HepG2 (cell line): ENCODE measurements around the gene COPZ2. TPM values are rescaled to one million over a fixed set of nuclear protein-coding genes. Genes with fewer than 3 reads are reported as not detected.

ENCODE experiments used
- EED ChIP-seq: sonication (generic); formaldehyde crosslinking; IDR thresholded peaks from 2 replicates; pipeline ENCODE4 v1.5.0; 2020; ENCODE audit warnings: mild to moderate bottlenecking, missing genetic modification reagents
- FOSL1 ChIP-seq: sonication (generic); formaldehyde crosslinking; IDR thresholded peaks from 2 replicates; pipeline ENCODE4 v1.9.0; 2021; ENCODE audit warnings: missing genetic modification reagents, borderline replicate concordance
- HNRNPLL ChIP-seq: fragments of 200-400 bp; formaldehyde crosslinking; IDR thresholded peaks from 2 replicates; pipeline ENCODE4 v1.6.1; 2017; ENCODE audit warnings: mild to moderate bottlenecking, low read depth, low read length; ENCODE audit not compliant: poor library complexity, severe bottlenecking
- ZNF12 ChIP-seq: sonication (generic); formaldehyde crosslinking; IDR thresholded peaks from 2 replicates; pipeline ENCODE4 v1.5.0; 2020; ENCODE audit warnings: missing genetic modification reagents
- polyA plus RNA-seq, 8 experiments: library from polyadenylated mRNA; depleted of rRNA in 3 of 8; stranded (reverse) in 7 of 8; unstranded in 1 of 8; fragments of >200 nt; fragmentation: Illumina TruSeq in 4 of 8; extraction: Trizol in 4 of 8; gene quantifications; 2 replicates each; pipeline versions ENCODE4 v1.2.1 to v1.2.3, GENCODE V29; 2011 to 2016; ENCODE audit warnings: low read depth in 4 of 8, missing spikeins in 1 of 8, mixed read lengths in 1 of 8; ENCODE audit not compliant: insufficient read depth in 1 of 8
- total RNA-seq, 5 experiments: library from RNA; depleted of rRNA; stranded (reverse); fragments of >200 nt; fragmentation: Illumina TruSeq; extraction: Trizol; gene quantifications; 2 replicates each; pipeline ENCODE4 v1.2.3, GENCODE V29; 2016; ENCODE audit warnings: low read depth in 1 of 5
- TF ChIP-seq, protein P1 (sequence below): sonication (generic); formaldehyde crosslinking; IDR thresholded peaks from 2 replicates; pipeline ENCODE4 v1.5.0; 2020; ENCODE audit warnings: mild to moderate bottlenecking, missing genetic modification reagents
- TF ChIP-seq, protein P2 (sequence below), 2 experiments: fragments of 450-650 bp in 1 of 2; sonication (generic) in 1 of 2; formaldehyde crosslinking; IDR thresholded peaks; 2 replicates each; pipeline versions ENCODE4 v1.5.0 to v1.8.0; 2020 to 2022; ENCODE audit warnings: mild to moderate bottlenecking in 1 of 2, missing genetic modification reagents in 1 of 2
- TF ChIP-seq, protein P3 (sequence below): sonication (generic); formaldehyde crosslinking; IDR thresholded peaks from 2 replicates; pipeline ENCODE4 v1.4.0; 2020; ENCODE audit warnings: missing genetic modification reagents
- TF ChIP-seq, protein P4 (sequence below): sonication (generic); formaldehyde crosslinking; IDR thresholded peaks from 2 replicates; pipeline ENCODE4 v1.5.1; 2020; ENCODE audit warnings: missing genetic modification reagents, mild to moderate bottlenecking, borderline replicate concordance
- TF ChIP-seq, protein P5 (sequence below): sonication (generic); formaldehyde crosslinking; IDR thresholded peaks from 2 replicates; pipeline ENCODE4 v1.9.0; 2021; ENCODE audit warnings: mild to moderate bottlenecking, missing genetic modification reagents
- TF ChIP-seq, protein P6 (sequence below): sonication (generic); formaldehyde crosslinking; IDR thresholded peaks from 2 replicates; pipeline ENCODE4 v1.5.1; 2020; ENCODE audit warnings: missing genetic modification reagents, mild to moderate bottlenecking, borderline replicate concordance

COPZ2 gene
- total and polyA plus RNA-seq, 2 of the 13 experiments (the other 11 are each of a cell fraction or from before 2014, with no cell fraction given), result 0.61 to 1.5 TPM

DNA sequence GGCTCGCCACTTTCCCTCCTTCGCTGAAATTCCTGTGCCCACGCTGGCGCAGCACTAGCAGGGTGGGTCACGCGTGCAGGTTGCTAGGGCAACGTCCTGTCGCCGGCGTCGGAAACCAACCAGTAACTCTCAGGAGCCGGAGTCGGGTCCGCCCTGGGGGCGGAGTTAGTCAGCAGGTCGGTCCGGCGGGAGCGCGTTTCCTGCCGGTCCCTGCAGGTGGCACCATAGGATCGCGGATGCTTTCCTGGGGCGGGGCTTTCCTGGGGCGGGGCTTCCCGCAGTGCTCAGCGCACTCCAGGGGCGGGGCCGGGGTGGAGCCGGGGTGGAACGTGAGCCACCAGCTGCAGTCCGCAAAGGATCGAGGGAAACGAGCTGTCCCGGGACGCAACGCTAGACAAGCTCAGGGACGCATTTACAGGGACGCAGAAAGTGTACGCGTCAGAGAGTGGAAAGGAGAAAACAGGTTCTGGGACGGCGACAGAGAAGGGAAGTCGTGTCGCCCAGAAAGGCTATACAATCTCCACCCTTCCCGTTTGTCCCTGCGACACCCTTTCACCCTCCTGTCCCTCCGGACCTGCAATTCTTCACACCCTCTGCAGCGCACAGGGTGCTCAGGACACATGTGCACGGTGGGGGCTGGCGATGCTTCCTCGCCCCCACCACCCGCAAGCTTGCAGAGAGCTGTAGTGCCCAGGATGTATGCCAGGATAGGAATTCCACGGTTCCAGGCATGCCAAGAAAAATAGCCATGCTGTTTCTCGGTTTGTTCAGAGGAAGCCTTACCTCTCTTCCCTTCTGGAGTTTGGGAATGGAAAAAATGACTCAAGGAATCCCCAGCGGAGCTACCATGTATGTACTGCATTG, 12.3 kb downstream of the COPZ2 start (continued):
- TF ChIP-seq, protein P1, sequence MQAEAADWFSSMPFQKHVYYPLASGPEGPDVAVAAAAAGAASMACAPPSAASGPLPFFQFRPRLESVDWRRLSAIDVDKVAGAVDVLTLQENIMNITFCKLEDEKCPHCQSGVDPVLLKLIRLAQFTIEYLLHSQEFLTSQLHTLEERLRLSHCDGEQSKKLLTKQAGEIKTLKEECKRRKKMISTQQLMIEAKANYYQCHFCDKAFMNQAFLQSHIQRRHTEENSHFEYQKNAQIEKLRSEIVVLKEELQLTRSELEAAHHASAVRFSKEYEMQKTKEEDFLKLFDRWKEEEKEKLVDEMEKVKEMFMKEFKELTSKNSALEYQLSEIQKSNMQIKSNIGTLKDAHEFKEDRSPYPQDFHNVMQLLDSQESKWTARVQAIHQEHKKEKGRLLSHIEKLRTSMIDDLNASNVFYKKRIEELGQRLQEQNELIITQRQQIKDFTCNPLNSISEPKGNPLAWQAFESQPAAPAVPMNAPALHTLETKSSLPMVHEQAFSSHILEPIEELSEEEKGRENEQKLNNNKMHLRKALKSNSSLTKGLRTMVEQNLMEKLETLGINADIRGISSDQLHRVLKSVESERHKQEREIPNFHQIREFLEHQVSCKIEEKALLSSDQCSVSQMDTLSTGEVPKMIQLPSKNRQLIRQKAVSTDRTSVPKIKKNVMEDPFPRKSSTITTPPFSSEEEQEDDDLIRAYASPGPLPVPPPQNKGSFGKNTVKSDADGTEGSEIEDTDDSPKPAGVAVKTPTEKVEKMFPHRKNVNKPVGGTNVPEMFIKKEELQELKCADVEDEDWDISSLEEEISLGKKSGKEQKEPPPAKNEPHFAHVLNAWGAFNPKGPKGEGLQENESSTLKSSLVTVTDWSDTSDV (CRISPR knock-in tag), result no peak
- TF ChIP-seq, protein P2, sequence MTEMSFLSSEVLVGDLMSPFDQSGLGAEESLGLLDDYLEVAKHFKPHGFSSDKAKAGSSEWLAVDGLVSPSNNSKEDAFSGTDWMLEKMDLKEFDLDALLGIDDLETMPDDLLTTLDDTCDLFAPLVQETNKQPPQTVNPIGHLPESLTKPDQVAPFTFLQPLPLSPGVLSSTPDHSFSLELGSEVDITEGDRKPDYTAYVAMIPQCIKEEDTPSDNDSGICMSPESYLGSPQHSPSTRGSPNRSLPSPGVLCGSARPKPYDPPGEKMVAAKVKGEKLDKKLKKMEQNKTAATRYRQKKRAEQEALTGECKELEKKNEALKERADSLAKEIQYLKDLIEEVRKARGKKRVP (CRISPR knock-in tag; IDR thresholded peaks at IDR 0.05), result peak in 1 of 2 experiments; percentile 40; a peak in 1 of 4 replicates
- TF ChIP-seq FOSL1 (no peak), HNRNPLL (peak; percentile 91), EED (CRISPR knock-in tag) (peak; percentile 30; the same call in 1 of the 2 replicates), ZNF12 (CRISPR knock-in tag) (no peak)
- TF ChIP-seq, protein P3, sequence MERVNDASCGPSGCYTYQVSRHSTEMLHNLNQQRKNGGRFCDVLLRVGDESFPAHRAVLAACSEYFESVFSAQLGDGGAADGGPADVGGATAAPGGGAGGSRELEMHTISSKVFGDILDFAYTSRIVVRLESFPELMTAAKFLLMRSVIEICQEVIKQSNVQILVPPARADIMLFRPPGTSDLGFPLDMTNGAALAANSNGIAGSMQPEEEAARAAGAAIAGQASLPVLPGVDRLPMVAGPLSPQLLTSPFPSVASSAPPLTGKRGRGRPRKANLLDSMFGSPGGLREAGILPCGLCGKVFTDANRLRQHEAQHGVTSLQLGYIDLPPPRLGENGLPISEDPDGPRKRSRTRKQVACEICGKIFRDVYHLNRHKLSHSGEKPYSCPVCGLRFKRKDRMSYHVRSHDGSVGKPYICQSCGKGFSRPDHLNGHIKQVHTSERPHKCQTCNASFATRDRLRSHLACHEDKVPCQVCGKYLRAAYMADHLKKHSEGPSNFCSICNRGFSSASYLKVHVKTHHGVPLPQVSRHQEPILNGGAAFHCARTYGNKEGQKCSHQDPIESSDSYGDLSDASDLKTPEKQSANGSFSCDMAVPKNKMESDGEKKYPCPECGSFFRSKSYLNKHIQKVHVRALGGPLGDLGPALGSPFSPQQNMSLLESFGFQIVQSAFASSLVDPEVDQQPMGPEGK (CRISPR knock-in tag), result peak; percentile 74
- TF ChIP-seq, protein P4, sequence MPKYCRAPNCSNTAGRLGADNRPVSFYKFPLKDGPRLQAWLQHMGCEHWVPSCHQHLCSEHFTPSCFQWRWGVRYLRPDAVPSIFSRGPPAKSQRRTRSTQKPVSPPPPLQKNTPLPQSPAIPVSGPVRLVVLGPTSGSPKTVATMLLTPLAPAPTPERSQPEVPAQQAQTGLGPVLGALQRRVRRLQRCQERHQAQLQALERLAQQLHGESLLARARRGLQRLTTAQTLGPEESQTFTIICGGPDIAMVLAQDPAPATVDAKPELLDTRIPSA, result no peak
- TF ChIP-seq, protein P5, sequence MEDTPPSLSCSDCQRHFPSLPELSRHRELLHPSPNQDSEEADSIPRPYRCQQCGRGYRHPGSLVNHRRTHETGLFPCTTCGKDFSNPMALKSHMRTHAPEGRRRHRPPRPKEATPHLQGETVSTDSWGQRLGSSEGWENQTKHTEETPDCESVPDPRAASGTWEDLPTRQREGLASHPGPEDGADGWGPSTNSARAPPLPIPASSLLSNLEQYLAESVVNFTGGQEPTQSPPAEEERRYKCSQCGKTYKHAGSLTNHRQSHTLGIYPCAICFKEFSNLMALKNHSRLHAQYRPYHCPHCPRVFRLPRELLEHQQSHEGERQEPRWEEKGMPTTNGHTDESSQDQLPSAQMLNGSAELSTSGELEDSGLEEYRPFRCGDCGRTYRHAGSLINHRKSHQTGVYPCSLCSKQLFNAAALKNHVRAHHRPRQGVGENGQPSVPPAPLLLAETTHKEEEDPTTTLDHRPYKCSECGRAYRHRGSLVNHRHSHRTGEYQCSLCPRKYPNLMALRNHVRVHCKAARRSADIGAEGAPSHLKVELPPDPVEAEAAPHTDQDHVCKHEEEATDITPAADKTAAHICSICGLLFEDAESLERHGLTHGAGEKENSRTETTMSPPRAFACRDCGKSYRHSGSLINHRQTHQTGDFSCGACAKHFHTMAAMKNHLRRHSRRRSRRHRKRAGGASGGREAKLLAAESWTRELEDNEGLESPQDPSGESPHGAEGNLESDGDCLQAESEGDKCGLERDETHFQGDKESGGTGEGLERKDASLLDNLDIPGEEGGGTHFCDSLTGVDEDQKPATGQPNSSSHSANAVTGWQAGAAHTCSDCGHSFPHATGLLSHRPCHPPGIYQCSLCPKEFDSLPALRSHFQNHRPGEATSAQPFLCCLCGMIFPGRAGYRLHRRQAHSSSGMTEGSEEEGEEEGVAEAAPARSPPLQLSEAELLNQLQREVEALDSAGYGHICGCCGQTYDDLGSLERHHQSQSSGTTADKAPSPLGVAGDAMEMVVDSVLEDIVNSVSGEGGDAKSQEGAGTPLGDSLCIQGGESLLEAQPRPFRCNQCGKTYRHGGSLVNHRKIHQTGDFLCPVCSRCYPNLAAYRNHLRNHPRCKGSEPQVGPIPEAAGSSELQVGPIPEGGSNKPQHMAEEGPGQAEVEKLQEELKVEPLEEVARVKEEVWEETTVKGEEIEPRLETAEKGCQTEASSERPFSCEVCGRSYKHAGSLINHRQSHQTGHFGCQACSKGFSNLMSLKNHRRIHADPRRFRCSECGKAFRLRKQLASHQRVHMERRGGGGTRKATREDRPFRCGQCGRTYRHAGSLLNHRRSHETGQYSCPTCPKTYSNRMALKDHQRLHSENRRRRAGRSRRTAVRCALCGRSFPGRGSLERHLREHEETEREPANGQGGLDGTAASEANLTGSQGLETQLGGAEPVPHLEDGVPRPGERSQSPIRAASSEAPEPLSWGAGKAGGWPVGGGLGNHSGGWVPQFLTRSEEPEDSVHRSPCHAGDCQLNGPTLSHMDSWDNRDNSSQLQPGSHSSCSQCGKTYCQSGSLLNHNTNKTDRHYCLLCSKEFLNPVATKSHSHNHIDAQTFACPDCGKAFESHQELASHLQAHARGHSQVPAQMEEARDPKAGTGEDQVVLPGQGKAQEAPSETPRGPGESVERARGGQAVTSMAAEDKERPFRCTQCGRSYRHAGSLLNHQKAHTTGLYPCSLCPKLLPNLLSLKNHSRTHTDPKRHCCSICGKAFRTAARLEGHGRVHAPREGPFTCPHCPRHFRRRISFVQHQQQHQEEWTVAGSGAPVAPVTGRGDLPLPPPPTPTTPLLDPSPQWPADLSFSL (CRISPR knock-in tag), result no peak
- TF ChIP-seq, protein P6, sequence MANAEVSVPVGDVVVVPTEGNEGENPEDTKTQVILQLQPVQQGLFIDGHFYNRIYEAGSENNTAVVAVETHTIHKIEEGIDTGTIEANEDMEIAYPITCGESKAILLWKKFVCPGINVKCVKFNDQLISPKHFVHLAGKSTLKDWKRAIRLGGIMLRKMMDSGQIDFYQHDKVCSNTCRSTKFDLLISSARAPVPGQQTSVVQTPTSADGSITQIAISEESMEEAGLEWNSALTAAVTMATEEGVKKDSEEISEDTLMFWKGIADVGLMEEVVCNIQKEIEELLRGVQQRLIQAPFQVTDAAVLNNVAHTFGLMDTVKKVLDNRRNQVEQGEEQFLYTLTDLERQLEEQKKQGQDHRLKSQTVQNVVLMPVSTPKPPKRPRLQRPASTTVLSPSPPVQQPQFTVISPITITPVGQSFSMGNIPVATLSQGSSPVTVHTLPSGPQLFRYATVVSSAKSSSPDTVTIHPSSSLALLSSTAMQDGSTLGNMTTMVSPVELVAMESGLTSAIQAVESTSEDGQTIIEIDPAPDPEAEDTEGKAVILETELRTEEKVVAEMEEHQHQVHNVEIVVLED (CRISPR knock-in tag), result peak; percentile 68; the same call in 1 of the 2 replicates
